A204.1 (cell line): ENCODE results near the gene SORCS1.

Source experiments
- FAIRE-seq: peaks from 2 replicates; lab custom pipeline; 2012; peaks lifted over from hg19 to GRCh38; lab: Jason Lieb, UNC

SORCS1 gene

DNA sequence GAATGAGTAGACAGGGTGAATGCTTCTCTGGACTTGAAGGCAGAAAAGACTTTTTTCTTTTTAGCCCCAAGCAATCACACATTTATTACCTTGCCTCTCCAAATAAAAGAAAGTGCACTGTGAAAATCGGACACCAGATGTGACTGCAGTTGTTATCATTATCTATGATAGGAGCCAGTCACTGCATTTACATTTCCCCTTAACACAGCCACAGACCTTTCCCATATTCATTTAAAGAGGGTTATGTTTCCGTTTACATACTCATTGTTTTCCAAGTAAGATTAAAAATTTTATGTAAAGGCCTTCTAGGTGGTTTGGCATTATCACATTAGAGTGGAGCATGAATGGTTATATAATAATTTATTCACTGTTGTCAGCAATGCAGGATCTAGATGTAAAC, 586.8 kb downstream of the SORCS1 start:
- no peak for FAIRE-seq

DNA sequence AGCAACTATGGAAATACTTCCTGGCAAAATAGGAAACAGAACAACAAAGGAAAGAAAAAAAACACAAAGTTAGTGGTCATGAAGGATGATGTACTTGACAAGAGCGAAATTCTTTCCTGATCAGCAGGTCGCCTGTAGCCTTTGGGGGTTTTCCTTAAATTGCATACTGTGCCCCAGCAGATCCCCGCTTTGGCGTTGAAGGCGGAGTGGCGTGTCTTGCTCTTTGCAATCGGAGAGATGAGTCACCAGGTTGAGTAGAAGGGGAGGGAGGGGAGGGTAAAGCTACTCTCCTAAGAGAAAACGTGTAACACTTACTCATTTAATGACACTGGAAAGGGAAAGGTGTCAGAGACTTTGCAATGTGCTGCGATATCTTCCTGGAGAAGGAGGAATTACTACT, 587.2 kb downstream of the SORCS1 start:
- FAIRE-seq = no peak

DNA sequence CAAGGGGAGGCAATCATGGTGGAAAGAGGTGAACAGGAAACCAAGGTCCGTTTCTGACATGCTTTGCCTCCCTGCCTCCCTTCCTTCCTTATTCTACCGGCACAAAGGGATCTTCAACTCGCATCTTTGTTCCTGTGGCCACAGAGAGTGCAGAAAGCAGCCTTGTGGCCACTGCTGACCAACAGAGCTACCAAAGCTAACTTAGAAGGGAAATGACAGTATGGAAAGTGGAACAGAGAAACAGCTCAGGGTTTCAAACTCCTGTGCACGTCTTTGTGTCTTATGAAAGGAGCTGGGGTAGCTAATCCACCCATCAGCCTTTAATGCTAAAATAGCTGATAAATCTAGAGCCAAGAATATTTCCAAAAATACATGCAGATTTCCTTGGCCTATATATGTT, 588.0 kb downstream of the SORCS1 start:
- FAIRE-seq = no peak

DNA sequence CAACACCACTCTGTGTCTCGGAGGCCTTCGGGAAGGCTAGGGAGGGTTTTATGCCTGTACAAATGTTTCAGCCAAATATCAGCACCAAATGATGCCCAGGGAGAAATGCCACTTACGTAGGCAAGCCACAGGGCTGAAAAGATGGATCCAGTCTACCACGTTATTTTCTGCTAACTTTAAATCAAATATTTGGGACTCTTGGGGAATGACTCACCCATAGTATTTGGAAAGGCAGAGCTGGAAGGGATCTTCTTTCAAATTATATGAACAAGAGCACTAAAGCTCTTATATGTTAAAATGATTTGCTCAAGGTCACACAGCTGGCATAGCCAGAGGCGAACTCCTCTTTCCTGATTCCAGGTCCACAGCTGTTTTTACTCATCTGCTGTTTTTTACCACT, 591.4 kb downstream of the SORCS1 start:
- no peak for FAIRE-seq

DNA sequence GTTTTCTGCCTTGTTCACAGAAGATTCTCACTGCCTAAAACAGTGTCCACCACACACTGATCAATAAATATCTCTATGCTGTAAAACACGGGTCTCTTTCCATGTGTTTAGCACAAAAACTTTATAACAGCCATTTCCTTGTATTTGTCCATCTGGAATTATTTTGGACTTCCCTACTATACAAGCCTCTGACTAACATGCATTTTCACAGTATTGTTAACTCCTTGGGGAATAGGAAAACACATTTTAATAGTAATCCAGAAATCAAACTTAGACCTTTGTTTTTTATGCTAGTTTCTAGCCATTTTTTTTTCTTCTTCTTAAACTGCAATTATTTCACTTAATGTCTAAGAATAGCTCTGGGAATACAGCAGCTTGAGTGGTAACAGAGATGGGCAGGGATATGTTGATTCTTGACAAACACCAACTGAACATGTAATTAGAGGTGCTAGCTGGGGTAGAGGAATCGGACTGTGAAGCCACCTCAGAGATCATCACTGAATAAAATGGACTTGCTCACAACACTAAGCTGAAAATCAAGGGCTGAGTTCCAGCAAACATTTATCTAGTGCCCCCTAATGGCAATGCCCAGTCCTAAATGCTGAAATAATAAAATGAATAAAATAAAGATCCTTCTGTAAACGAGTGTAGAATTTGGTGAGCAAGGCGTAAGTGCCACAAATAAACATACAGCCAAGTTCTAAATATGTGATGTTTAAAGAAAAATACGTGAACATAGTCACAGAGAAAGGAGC, 593.1 kb downstream of the SORCS1 start:
- no peak for FAIRE-seq

DNA sequence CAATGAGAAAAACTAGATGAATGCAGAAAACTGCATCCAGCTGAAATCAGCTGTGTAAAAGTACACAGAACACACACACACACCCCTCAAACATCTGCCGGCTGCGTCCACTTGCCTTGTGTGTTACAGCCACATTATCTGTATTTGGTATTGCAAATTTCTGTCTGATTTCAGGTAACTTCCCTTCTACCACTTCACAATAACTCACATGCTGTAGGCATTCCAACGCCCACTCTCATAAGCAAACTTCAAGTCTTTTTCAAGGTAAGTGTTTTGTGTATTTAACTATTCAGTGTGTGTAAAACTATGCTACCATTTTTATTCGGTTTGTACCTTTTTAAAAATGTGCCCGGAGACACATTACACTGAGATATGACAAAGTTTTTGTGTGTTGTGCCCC, 594.2 kb downstream of the SORCS1 start:
- no peak for FAIRE-seq

DNA sequence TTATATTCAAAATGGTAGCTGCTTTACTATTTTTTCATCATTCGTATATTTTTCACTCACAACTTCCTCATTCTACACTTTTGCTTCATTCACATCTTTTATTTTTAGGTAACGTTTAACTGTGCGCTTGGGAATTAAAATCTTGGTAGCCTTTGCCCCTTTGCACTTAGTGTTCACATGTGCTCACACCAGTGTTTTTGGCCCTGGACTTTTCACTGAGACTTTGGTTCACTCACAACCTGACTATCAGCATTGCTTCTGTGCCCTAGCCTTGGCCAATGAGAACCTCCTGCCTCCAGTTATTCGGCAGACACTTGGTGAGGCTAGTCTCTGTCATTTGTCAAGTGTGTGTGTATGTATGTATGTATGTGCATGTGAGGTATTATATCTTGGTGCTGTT, 596.9 kb downstream of the SORCS1 start:
- FAIRE-seq = no peak

DNA sequence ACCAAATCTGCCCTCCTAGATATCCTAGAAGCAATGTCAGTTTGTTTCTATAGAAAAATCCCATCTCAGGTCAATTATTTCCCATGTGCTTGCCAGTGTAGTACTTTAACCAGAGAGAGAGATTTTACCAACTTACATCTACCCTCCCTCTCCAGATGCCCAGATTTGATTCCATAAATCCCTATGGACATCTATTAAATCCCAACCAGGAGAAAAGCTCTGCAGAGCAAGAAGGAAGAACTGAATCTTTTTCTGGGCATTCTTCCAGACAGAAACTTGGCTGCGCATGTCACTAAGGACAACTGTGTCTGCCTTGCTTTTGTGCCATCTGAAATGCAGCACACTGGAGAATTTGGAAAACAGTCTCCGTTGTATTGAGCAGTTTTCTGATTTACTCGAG, 597.6 kb downstream of the SORCS1 start:
- no peak for FAIRE-seq

DNA sequence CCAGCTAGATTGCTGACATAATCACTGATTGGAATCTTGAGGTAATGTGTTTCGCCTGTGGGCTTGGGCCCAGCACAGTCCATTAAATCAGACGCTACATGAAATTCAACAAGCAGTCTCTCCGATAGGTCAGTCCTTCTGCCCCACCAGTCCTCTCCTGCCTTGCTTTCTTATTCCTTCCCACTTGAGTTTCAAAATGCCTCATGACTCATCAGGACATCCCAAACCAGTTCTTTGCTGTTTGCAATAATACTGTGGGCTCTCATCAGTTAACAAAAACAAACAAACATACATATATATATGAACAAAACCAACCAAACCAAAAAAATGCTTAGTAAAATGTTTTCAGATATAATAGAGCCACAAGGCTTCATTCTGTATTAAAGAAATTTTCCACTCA, 599.0 kb downstream of the SORCS1 start:
- FAIRE-seq = no peak

DNA sequence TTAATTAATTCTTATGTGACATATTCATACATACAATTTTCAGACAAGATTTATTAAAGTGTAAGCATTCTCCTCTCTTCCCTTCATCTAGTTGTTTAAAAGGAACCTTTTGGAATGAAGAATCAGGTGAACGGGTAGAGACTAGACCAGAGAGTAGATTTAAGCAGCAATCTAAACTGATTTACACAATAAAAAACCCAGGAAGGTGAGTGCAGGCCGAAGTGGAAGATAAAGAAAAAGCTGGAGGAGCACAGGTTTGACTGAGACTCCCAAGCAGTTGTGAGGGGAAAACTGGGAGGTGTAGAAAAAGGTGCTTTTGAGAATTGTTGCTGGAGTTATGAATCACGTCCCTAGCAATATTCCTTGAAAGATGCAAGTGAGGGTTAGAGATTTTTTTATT, 601.1 kb downstream of the SORCS1 start:
- FAIRE-seq = no peak

DNA sequence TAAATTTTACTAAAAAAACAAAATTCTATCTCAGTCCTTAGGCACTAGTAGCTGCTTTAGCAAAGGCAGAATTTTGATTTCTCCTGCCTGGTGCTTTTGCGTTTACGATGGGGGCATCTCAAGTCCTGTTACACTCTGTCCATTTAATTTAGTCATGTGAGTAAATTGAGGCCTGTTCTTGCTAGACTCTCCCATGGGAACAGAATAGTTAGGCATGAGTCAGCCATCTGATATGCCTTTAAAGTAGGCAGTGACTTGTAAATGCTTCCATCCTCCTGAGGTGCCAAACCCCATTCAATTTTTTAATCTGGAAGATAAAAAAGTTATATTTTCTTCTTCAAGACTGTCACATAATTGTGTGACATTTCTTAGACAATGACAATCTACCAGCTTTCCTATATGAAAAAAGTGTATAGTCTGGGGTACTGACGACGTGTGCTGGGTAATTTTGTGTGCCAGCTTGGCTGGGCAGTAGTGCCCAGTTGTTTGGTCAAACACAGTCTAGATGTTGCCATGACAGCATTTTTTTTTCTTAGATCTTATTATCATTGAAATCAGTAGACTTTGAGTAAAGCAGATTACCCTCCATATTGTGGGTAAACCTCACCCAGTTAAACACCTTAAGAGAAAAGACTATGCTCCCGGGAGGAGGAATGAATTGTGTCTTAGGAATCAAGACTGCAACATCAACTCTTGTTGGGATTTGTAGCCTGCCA, 603.4 kb downstream of the SORCS1 start:
- FAIRE-seq = no peak

DNA sequence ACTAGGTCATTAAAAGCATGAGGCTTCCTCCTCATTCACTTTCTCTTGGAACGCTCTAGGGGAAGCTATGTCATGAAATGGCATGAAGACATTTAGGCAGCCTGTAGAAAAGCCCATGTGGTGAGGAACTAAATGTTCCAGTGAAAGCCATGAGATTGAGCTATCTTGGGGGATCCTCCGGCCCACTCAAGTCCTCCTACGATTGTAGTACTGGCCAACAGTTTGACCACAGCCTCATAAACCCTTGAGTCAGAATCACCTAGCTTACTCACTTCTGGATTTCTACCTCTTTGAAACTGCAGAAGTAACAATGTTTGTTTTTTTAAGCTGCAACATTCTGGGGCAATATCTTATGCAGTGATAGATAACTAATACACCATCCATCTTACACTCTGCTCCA, 605.1 kb downstream of the SORCS1 start:
- FAIRE-seq = no peak

DNA sequence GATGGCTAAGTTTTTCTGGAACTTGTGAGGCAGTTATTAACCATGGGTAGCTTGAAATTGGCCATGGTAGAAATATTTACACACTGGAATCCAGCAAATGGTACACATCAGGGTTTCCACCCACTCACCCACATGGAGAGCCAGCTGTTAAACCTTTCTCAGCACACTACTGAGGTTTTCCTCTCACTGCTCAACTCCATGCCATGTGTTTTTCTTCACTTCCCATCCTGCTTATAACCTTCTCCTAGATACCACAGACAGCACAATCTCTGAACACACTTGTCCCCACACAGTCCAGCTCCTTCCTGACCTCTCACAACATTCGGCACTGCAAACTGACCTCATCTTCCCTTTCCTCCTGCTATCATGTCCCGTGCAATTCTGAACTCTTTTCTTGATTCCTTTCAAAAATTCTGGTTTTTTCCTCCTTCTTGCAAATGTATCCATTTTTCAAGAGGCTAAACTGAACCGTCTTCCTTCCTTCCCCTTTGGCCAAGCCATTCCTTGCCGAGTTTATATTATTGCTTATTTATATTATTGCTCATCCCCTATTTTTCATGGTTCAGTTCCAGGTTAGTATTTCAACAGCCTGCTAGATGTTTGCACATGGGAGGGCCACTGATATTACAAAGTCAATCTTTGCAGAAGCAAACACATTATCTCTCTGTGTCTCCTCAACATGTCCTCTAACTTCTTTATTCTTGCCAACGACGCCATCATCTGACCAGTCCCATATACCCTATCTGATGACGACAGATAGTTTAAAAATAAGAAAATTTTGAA, 606.4 kb downstream of the SORCS1 start:
- FAIRE-seq = no peak

DNA sequence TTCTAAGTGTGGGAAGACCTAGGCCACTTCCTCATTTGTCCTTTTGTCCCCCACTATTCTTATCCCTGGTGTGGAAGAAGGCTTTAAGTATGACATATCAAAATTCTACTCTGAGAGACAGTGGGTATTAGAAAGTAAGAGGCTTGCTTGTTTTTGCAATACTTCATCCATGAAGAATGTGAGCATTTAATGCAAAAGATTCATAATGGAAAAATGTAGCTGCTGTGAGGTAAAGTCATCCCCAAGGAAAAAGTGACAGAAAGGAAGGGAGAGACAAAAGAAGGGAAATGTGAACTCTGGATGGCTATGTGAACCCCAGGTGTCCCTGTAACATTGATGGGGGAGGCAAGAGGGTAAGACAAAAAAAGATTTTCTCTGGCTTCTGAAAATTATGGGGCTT, 607.5 kb downstream of the SORCS1 start:
- no peak for FAIRE-seq

DNA sequence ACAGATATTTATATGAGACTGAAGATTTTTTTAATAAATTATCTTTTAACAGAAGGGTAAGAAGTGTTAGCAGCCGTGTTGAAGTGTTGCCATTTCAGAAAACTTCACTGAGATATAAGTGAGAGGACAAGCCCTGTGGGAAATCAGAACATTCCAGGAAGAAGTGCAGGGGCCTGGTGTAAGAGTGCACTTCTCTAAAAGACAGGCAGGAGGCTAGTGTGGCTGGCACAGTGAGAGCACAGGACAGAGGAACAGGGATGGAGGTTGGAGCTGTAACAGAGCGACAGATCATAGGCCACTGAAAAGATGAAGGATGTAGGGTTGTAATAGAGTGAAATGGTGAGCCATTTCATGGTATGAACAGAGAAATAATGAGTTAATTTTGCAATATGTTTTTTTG, 608.9 kb downstream of the SORCS1 start:
- no peak for FAIRE-seq

DNA sequence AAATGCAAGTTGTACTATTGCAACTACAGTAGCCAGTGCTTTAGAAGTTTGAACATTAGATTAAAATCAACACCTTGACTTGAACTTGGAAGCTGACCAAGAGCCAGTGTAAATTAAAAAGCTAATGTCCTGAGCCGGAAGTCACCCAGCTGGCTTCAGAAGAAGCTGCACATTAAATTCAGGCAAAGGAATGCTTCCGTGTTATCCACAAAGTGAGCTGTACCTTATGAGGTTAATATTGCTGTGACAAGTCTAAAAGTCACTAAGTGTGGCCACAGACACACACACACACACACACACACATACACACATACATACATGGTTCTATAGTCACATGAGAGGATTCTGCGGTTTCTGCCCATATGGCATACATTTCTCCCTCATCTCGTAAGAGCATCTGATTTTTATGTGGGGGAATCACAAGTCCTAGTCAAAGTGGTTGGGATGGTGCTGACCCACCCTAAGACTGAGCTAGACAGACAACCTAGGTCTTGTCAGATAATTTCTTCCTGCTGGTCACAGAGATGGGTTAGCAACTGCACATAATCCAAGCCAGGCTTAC, 612.9 kb downstream of the SORCS1 start:
- no peak for FAIRE-seq

DNA sequence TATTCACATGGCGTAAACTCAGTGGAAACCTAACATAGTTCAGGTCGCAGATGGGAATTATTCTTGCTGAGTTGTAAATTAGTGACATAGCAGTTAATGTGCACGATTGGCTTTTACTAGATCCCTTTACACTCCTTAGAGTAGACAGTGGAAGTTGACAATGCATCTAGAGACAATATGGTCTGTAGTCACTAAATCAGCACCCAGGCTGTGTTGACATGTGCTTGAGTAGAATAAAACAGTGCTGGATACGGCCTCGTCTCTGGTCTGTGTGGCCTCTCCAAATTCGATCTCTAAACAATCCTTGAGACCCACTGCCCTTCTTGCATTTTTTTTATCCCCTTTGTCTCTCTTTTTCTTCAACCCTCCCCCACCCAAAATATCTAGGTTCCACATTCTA, 615.7 kb downstream of the SORCS1 start:
- FAIRE-seq = no peak

DNA sequence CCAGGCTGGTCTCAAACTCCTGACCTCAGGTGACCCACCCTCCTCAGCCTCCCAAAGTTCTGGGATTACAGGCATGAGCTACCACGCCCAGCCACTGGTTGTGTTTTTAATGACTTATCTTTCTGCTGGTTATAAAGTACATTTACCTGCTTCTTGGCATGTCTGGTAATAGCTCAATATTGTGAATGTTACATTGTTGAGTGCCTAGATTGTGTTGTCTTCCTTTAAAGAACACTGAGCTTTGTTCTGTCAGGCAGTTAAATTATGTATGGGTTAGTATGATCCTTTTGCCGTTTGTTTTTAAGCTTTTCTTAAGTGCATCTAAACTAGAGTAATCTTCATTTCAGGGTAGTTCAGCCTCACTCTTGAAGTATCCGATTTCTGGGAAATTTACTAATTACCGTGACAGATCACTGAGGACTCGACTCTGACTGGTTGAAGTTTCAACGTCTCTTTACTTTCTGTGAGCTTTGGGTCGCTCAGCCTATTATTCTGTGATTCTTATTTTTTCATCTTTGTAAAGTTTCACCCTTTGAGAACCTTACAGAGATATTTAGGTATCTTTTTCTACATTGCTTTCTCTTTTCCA, 617.4 kb downstream of the SORCS1 start:
- FAIRE-seq = no peak

DNA sequence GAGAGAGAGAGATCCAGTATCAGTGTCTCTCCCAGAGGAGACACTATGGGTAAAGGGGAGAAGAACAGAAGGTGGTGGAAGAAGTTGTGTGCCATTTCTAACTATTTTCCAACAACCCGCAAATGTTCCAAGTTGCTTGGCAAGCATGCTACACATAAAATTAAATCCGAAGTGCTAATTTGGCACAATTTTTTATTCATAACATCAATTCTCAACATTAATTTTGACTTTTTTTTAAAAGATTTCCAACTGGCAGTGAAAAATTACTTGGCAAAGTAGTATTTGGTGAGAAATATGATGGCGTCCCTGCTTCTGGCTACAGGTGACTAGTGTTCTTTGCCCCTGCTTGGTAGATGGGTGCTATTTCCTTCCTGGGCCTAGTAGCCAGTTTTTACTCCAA, 622.0 kb downstream of the SORCS1 start:
- FAIRE-seq = no peak

DNA sequence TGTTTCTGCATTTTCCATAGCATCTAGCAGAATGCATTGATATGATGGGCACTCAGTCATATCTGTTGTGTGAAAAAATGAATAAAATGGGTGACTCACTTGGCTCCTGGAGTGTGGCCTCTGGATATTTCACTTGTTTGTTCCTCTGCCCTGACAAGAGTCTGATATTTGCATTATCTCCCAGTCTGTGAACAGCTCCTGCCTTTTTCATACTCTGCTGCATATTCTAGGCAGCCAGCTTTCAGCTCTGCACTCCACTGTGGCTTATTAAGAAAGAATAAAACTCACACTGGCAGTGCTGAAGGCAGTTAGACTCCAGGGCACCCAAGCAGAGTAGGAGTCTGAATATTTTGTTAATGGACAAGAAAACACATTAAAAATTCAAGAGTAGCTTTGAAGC, 623.9 kb downstream of the SORCS1 start:
- no peak for FAIRE-seq

DNA sequence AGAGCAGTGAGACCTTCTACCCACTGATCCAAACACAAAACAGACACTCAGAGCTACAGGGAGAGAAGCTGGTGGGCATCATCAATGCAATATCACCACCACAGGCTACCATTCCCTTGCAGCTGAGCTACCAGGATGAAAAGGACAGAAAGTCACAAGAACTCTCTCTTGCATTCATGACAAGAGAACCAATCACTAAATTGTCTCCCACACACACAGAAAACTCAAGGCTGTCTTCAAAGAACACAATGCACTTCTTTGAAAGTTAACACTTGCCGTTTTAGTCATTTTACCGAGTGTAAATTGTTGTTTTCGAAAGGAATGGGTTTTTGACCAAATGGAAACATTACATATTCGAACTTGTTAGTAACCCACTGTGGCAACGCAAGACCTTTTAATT, 626.6 kb downstream of the SORCS1 start:
- no peak for FAIRE-seq

DNA sequence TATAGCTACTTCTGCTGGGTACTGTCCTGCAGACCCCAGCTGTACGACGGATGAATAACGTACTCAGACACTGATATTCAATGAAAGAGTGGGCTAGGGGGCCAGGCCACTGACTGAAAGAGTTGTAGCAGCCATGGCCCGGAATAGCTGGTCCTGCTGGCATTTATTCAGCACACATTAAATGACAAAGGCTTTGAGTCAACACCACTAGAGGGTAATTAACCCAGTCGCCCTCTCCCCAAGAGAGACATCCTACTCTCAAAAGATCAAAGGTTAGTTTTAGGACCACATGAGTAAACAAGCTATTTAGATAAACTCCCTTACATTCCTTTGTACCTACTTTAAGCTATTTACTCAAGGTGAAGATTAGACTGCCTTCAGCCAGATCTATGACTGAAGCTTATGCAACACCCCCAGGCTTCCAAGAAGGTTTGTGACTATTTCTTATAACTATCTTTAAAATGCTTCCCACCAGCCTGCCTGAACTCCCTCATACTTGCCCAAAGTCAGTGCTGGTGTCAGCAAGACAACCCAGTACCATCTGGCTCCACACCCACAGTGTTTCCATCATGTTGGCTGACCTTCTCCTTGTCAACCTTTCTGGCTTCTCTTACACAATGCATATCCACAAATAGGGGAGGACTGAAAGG, 629.1 kb downstream of the SORCS1 start:
- FAIRE-seq = no peak
